HepG2 (cell line): ENCODE measurements around the gene SPG7. TPM values are rescaled to one million over a fixed set of nuclear protein-coding genes. Genes with fewer than 3 reads are reported as not detected.

Experiments used
- polyA plus RNA-seq, 8 experiments: library from polyadenylated mRNA; depleted of rRNA in 3 of 8; stranded (reverse) in 7 of 8; unstranded in 1 of 8; fragments of >200 nt; fragmentation: Illumina TruSeq in 4 of 8; extraction: Trizol in 4 of 8; gene quantifications; 2 replicates each; pipeline versions ENCODE4 v1.2.1 to v1.2.3, GENCODE V29; 2011 to 2016; ENCODE audit warnings: low read depth in 4 of 8, missing spikeins in 1 of 8, mixed read lengths in 1 of 8; ENCODE audit not compliant: insufficient read depth in 1 of 8
- small RNA-seq, 3 experiments: library from RNA; depleted of rRNA; stranded (forward); fragments of <200 nt; gene quantifications; one replicate each; pipeline ENCODE3, GENCODE V24; 2012; ENCODE audit warnings: low read depth in 2 of 3, low replicate concordance in 1 of 3; ENCODE audit not compliant: insufficient read length in 3 of 3, insufficient read depth in 2 of 3
- total RNA-seq, 5 experiments: library from RNA; depleted of rRNA; stranded (reverse); fragments of >200 nt; fragmentation: Illumina TruSeq; extraction: Trizol; gene quantifications; 2 replicates each; pipeline ENCODE4 v1.2.3, GENCODE V29; 2016; ENCODE audit warnings: low read depth in 1 of 5

The SPG7 gene
- total and polyA plus RNA-seq, 2 of the 13 experiments (the other 11 are each of a cell fraction or from before 2014, with no cell fraction given): 66.0 to 136 TPM

Small RNA genes within 50 kb of the gene (small RNA-seq; reads per million reads assigned to genes)
- gene SNORD68: 0 reads per million in 3 experiments

Other genes starting within 250 kb of the SPG7 start
- gene ANKRD11, start 17.8 kb upstream of the SPG7 start, total RNA-seq (2016; rRNA removed; fragmentation: Illumina TruSeq; extraction: Trizol): 21.4 and 24.4 TPM in 2 replicates
- gene ANKRD11, start 17.8 kb upstream of the SPG7 start, polyA plus RNA-seq (2011; rRNA removed): 38.4 and 42.3 TPM in 2 replicates
- gene RPL13, start 52.3 kb downstream of the SPG7 start, total RNA-seq (2016; rRNA removed; fragmentation: Illumina TruSeq; extraction: Trizol): 2,988 and 3,233 TPM in 2 replicates
- 4,411 and 5,523 TPM in 2 replicates for gene RPL13, start 52.3 kb downstream of the SPG7 start, polyA plus RNA-seq (2011; rRNA removed)
- gene CPNE7, start 67.4 kb downstream of the SPG7 start, total RNA-seq (2016; rRNA removed; fragmentation: Illumina TruSeq; extraction: Trizol): not detected in 2 replicates
- gene CPNE7, start 67.4 kb downstream of the SPG7 start, polyA plus RNA-seq (2011; rRNA removed): 0.59 and 2.1 TPM in 2 replicates
- gene DPEP1, start 105.2 kb downstream of the SPG7 start, total RNA-seq (2016; rRNA removed; fragmentation: Illumina TruSeq; extraction: Trizol): 19.7 and 37.6 TPM in 2 replicates
- gene DPEP1, start 105.2 kb downstream of the SPG7 start, polyA plus RNA-seq (2011; rRNA removed): 40.2 and 52.2 TPM in 2 replicates
- gene CHMP1A, start 149.3 kb downstream of the SPG7 start, total RNA-seq (2016; rRNA removed; fragmentation: Illumina TruSeq; extraction: Trizol): 69.4 and 80.0 TPM in 2 replicates
- gene CHMP1A, start 149.3 kb downstream of the SPG7 start, polyA plus RNA-seq (2011; rRNA removed): 73.3 and 87.2 TPM in 2 replicates
- 11.0 and 11.2 TPM in 2 replicates for gene SPATA33, start 149.4 kb downstream of the SPG7 start, total RNA-seq (2016; rRNA removed; fragmentation: Illumina TruSeq; extraction: Trizol)
- gene SPATA33, start 149.4 kb downstream of the SPG7 start, polyA plus RNA-seq (2011; rRNA removed): 5.7 and 6.3 TPM in 2 replicates
- gene CDK10, start 178.3 kb downstream of the SPG7 start, total RNA-seq (2016; rRNA removed; fragmentation: Illumina TruSeq; extraction: Trizol): 1.2 and 2.5 TPM in 2 replicates
- 3.9 and 4.3 TPM in 2 replicates for gene CDK10, start 178.3 kb downstream of the SPG7 start, polyA plus RNA-seq (2011; rRNA removed)
- gene SPATA2L, start 193.3 kb downstream of the SPG7 start, total RNA-seq (2016; rRNA removed; fragmentation: Illumina TruSeq; extraction: Trizol): 17.0 and 20.7 TPM in 2 replicates
- 9.1 and 11.8 TPM in 2 replicates for gene SPATA2L, start 193.3 kb downstream of the SPG7 start, polyA plus RNA-seq (2011; rRNA removed)
- gene VPS9D1, start 212.5 kb downstream of the SPG7 start, total RNA-seq (2016; rRNA removed; fragmentation: Illumina TruSeq; extraction: Trizol): 3.8 and 10.1 TPM in 2 replicates
- gene VPS9D1, start 212.5 kb downstream of the SPG7 start, polyA plus RNA-seq (2011; rRNA removed): 13.2 and 18.6 TPM in 2 replicates
- 6.8 and 17.7 TPM in 2 replicates for gene ZNF276, start 213.1 kb downstream of the SPG7 start, total RNA-seq (2016; rRNA removed; fragmentation: Illumina TruSeq; extraction: Trizol)
- gene ZNF276, start 213.1 kb downstream of the SPG7 start, polyA plus RNA-seq (2011; rRNA removed): 18.0 and 24.3 TPM in 2 replicates